Measurements from ENCODE around the gene FBH1. TPM values are rescaled to one million over a fixed set of nuclear protein-coding genes. Genes with fewer than 3 reads are reported as not detected.
"Not testable (repeated sequence)": the region's sequence is repeated elsewhere in the genome, so short reads cannot be mapped to it uniquely, and the experiment has no call there.

Gene FBH1
- total RNA-seq, 5 donors from 2014 or later (not counting 1 experiment from before 2014, with no cell fraction given), result 72.8 to 95.5 (median 86.2) TPM

DNA sequence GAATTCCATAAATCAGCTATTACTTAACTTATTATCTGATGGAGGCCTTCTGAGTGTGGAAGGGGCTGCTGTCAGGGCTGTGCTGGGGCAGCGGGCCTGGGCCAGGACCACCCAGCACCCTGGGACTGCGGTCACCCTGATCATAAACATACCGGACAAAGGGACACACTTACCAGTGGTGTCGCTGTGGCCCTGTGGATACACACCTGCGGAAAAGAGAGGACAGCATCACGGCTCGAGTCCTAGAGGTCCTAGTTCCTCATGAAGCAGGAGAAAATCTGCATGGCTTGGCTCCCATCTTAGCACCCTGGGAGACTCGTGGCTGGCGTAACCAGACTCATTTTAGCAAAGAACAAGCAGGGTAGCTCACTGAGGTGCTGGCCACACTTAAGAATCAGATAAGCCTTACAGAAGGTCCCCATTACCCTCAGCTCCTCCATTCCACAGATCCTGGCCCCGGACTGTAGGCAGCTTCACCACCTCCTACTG lies 69.6 kb downstream of the FBH1 start:
- Mint-ChIP-seq H3K4me1 (no peaks in the 10 kb centered on the region), H3K27me3 (no peaks in the 10 kb centered on the region), H3K4me3 (no peak overlapping the region), H3K9me3 (no peaks in the 10 kb centered on the region), H3K27ac (no peak overlapping the region), H3K36me3 (peaks cover 30% of the 10 kb centered on the region)
- H3K4me3 ChIP-seq (ENCODE audit: control insufficient read depth in 1 of 2, extremely low read depth in 1 of 2, low read length in 1 of 2), result no peak overlapping the region
- ChIA-PET POLR2A (no interaction called here), CTCF (no interaction called here)
- H3K36me3 ChIP-seq (ENCODE audit: control insufficient read depth in 2 of 2, extremely low read depth in 1 of 2, insufficient read depth in 1 of 2, low read length in 1 of 2), result peaks cover 0 to 29% of the 10 kb centered on the region in 2 donors
- H3K27me3 ChIP-seq (replicated peaks in 1 of 2; ENCODE audit: control insufficient read depth in 2 of 2, extremely low read depth in 1 of 2, insufficient read depth in 2 of 2, low read length in 1 of 2), result no peaks in the 10 kb centered on the region
- DNase-seq (no peak), ATAC-seq (replicated peaks in 1 of 4) (no peak)
- 100% methylated on average over 6 of the region's 10 CpGs for WGBS (ENCODE audit: insufficient coverage)
- H3K27ac ChIP-seq (ENCODE audit: low read length), result no peak overlapping the region
- no peaks in the 10 kb centered on the region for H3K4me1 ChIP-seq (ENCODE audit: control insufficient read depth in 1 of 2, extremely low read depth in 1 of 2, insufficient read depth in 2 of 2, low read length in 2 of 2)
- no peaks in the 10 kb centered on the region for H3K9me3 ChIP-seq

DNA sequence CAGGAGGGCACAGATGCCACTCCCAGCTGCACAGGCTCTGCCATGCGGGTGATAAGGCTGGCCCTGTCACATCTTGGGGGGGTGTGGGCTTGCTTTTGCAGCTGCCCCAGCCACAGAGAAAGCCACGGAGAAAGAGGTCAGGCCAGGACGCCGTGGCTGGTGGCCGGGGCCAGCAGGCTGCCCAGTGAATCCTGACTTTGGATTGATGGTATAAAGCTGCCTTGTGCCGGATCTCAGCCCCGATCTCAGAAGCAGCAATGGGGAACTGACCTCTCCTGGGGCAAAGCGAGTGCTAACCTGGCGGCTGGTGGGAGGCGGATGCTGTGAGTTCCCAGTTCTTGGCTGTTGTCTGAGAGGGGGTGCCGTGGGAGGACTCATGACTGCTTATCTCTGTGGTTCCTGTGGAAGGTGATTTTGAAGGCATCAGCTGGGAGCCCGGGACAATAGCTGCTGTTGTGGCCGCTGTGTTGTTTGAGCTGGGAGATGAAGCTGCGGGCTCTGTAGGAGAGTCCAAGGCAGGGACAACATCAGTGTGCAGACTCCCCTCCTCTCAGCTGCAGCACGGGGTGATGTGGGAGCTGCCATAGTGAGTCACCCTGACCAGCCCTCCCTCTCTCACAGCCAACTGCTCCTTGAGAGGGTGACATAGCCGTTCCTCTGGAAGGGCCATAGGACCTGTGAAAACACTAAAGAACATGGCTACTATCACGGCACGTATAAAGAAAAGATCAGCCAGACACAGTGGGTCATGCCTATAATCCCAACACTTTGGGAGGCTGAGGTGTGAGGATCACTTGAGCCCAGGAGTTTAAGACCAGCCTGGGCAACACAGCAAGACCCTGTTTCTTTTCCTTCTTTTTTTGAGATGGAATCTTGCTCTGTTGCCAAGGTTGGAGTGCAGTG lies 70.3 kb downstream of the FBH1 start:
- Mint-ChIP-seq H3K4me3 (no peak overlapping the region), H3K27ac (no peak overlapping the region), H3K36me3 (peaks cover 32% of the 10 kb centered on the region)

DNA sequence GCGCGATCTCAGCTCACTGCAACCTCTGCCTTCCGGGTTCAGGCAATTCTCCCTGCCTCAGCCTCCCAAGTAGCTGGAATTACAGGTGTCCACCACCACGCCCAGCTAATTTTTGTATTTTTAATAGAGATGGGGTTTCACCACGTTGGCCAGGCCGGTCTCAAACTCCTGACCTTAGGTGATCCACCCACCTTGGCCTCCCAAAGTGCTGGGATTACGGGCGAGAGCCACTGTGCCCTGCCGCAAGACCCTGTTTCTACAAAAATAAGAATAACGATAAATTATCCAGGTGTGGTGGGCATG lies 70.9 kb downstream of the FBH1 start:
- DNase-seq; H3K9me3 ChIP-seq; H3K4me3 Mint-ChIP-seq; H3K27ac Mint-ChIP-seq; H3K4me1 ChIP-seq (ENCODE audit: control insufficient read depth in 1 of 2, extremely low read depth in 1 of 2, insufficient read depth in 2 of 2, low read length in 2 of 2); ATAC-seq (replicated peaks in 1 of 4); CTCF ChIA-PET; H3K27me3 ChIP-seq (replicated peaks in 1 of 2; ENCODE audit: control insufficient read depth in 2 of 2, extremely low read depth in 1 of 2, insufficient read depth in 2 of 2, low read length in 1 of 2); H3K27me3 Mint-ChIP-seq; H3K27ac ChIP-seq (ENCODE audit: low read length); H3K9me3 Mint-ChIP-seq; H3K4me1 Mint-ChIP-seq; H3K4me3 ChIP-seq (ENCODE audit: control insufficient read depth in 1 of 2, extremely low read depth in 1 of 2, low read length in 1 of 2): not testable (repeated sequence)
- WGBS (ENCODE audit: insufficient coverage), result 100% methylated on average over 5 of the region's 10 CpGs
- peaks cover 32% of the 10 kb centered on the region for H3K36me3 Mint-ChIP-seq
- POLR2A ChIA-PET, result interaction anchor here in 1 of 2 donors (0.5 kb wide), 1 partner anchor 163 kb away, joined by 4 read pairs; no protein-coding TSS in a partner anchor
- peaks cover 0 to 39% of the 10 kb centered on the region in 2 donors for H3K36me3 ChIP-seq (ENCODE audit: control insufficient read depth in 2 of 2, extremely low read depth in 1 of 2, insufficient read depth in 1 of 2, low read length in 1 of 2)

More for the DNA sequence above, 70.3 kb downstream of the FBH1 start:
- Histone ChIP-seq H3K36me3 (ENCODE audit: control insufficient read depth in 2 of 2, extremely low read depth in 1 of 2, insufficient read depth in 1 of 2, low read length in 1 of 2) (peaks cover 0 to 34% of the 10 kb centered on the region in 2 donors), H3K4me3 (ENCODE audit: control insufficient read depth in 1 of 2, extremely low read depth in 1 of 2, low read length in 1 of 2) (no peak overlapping the region), H3K9me3 (no peaks in the 10 kb centered on the region), H3K27ac (ENCODE audit: low read length) (no peak overlapping the region), H3K4me1 (ENCODE audit: control insufficient read depth in 1 of 2, extremely low read depth in 1 of 2, insufficient read depth in 2 of 2, low read length in 2 of 2) (no peaks in the 10 kb centered on the region), H3K27me3 (replicated peaks in 1 of 2; ENCODE audit: control insufficient read depth in 2 of 2, extremely low read depth in 1 of 2, insufficient read depth in 2 of 2, low read length in 1 of 2) (no peaks in the 10 kb centered on the region)
- ChIA-PET POLR2A (interaction anchor here in 1 of 2 donors (0.5 kb wide), 1 partner anchor 162 kb away, joined by 4 read pairs; no protein-coding TSS in a partner anchor), CTCF (no interaction called here)
- no peaks in the 10 kb centered on the region for H3K4me1 Mint-ChIP-seq
- no peak for DNase-seq
- ATAC-seq (replicated peaks in 1 of 4), result no peak
- no peaks in the 10 kb centered on the region for H3K27me3 Mint-ChIP-seq
- 92% methylated on average over 11 of the region's 18 CpGs for WGBS (ENCODE audit: insufficient coverage)
- H3K9me3 Mint-ChIP-seq, result no peaks in the 10 kb centered on the region

DNA sequence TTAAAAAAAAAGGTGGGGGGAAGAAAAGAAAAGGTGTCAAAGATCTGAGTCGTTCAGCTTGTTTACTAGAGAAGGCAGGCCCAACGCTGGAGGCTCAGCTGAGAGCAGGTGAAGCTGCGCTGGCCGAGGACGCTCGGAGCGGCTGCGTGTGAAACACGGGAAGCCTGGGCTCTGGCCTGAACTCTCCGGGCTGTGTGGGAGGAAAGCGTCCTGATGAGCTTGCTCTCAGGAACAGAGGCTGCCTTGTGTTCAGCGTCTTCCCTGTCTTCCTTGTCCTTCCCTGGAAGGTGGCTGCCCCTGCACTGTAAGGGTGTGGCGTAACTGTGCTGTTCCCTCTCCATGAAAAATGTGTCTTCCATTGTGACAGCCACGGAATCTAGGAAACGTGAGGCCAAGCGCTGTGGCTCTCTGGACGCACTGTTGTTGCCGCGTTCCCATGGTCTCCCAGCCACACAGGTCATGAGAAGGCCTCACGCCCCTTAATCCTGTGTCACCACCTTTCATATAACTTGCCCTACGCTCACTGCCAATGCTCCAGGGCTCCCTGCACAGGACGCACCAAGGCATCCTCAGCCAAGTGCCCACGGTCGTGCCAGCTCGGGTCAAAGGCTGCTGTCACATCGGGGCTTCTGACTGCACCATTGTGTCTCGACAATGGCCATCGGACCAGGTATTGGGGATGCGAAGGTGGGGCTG lies 71.5 kb downstream of the FBH1 start:
- ATAC-seq (replicated peaks in 1 of 4) (no peak), DNase-seq (no peak)
- no peaks in the 10 kb centered on the region for H3K27me3 Mint-ChIP-seq
- peaks cover 29% of the 10 kb centered on the region for H3K36me3 Mint-ChIP-seq
- H3K27ac Mint-ChIP-seq, result no peak overlapping the region
- no peaks in the 10 kb centered on the region for H3K4me1 Mint-ChIP-seq
- no peaks in the 10 kb centered on the region for H3K9me3 Mint-ChIP-seq
- ChIA-PET CTCF (no interaction called here), POLR2A (no interaction called here)
- 98% methylated on average over 18 of the region's 29 CpGs for WGBS (ENCODE audit: insufficient coverage)
- no peak overlapping the region for H3K4me3 Mint-ChIP-seq
- Histone ChIP-seq H3K27me3 (replicated peaks in 1 of 2; ENCODE audit: control insufficient read depth in 2 of 2, extremely low read depth in 1 of 2, insufficient read depth in 2 of 2, low read length in 1 of 2) (no peaks in the 10 kb centered on the region), H3K36me3 (ENCODE audit: control insufficient read depth in 2 of 2, extremely low read depth in 1 of 2, insufficient read depth in 1 of 2, low read length in 1 of 2) (peaks cover 0 to 38% of the 10 kb centered on the region in 2 donors), H3K27ac (ENCODE audit: low read length) (no peak overlapping the region), H3K9me3 (no peaks in the 10 kb centered on the region), H3K4me1 (ENCODE audit: control insufficient read depth in 1 of 2, extremely low read depth in 1 of 2, insufficient read depth in 2 of 2, low read length in 2 of 2) (no peaks in the 10 kb centered on the region), H3K4me3 (ENCODE audit: control insufficient read depth in 1 of 2, extremely low read depth in 1 of 2, low read length in 1 of 2) (no peak overlapping the region)

DNA sequence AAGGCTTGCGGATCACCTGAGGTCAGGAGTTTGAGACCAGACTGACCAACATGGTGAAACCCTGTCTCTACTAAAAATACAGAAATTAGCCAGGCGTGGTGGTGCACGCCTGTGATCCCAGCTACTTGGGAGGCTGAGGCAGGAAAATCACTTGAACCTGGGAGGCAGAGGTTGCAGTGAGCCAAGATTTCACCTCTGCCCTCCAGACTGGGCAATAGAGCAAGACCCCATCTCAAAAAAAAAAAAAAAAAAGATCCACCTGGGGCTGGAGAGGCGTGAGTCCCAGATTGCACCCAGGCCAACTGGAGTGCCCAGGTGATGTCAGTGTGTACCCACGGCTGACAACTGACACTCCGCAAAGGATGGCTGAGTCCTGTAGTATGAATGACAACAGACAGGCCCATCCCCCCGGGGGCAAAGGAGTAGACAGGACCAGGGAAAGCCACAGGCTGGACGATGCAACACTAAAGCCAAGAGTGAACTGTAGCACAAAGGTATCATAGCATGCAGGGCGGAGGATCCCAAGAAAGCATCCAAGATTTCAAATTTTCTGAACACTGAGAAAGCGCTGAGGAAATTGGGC lies 72.4 kb downstream of the FBH1 start:
- peaks cover 0 to 38% of the 10 kb centered on the region in 2 donors for H3K36me3 ChIP-seq (ENCODE audit: control insufficient read depth in 2 of 2, extremely low read depth in 1 of 2, insufficient read depth in 1 of 2, low read length in 1 of 2)
- H3K9me3 ChIP-seq; H3K27me3 Mint-ChIP-seq; H3K4me1 ChIP-seq (ENCODE audit: control insufficient read depth in 1 of 2, extremely low read depth in 1 of 2, insufficient read depth in 2 of 2, low read length in 2 of 2); H3K9me3 Mint-ChIP-seq; H3K4me3 Mint-ChIP-seq; H3K27ac ChIP-seq (ENCODE audit: low read length); ATAC-seq (replicated peaks in 1 of 4); CTCF ChIA-PET; H3K4me1 Mint-ChIP-seq; H3K4me3 ChIP-seq (ENCODE audit: control insufficient read depth in 1 of 2, extremely low read depth in 1 of 2, low read length in 1 of 2); H3K27ac Mint-ChIP-seq; DNase-seq; POLR2A ChIA-PET; H3K27me3 ChIP-seq (replicated peaks in 1 of 2; ENCODE audit: control insufficient read depth in 2 of 2, extremely low read depth in 1 of 2, insufficient read depth in 2 of 2, low read length in 1 of 2): not testable (repeated sequence)
- 95% methylated on average over 7 of the region's 10 CpGs for WGBS (ENCODE audit: insufficient coverage)
- H3K36me3 Mint-ChIP-seq, result peaks cover 29% of the 10 kb centered on the region

DNA sequence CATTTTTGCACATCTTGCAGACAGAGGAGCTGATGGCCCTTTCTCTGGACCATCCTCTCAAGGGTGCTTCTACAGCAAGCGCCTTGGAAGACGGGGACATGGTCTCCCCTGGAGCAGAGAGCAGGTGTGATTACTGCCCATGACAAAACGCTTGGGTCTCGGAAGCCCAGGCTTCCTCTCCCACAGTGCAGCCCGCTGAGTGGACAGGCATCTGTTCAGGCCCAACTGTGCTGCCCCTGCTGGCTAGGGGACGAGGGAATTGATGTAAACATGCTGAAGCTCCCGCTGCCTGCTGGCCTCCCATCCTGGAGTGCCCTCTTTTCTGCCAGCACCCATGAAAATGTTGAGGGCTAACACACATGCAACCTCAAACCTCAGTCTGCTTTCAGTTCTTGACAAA lies 73.0 kb downstream of the FBH1 start:
- Histone ChIP-seq H3K9me3 (no peaks in the 10 kb centered on the region), H3K27me3 (replicated peaks in 1 of 2; ENCODE audit: control insufficient read depth in 2 of 2, extremely low read depth in 1 of 2, insufficient read depth in 2 of 2, low read length in 1 of 2) (no peaks in the 10 kb centered on the region), H3K36me3 (ENCODE audit: control insufficient read depth in 2 of 2, extremely low read depth in 1 of 2, insufficient read depth in 1 of 2, low read length in 1 of 2) (peaks cover 0 to 38% of the 10 kb centered on the region in 2 donors), H3K27ac (ENCODE audit: low read length) (no peak overlapping the region), H3K4me1 (ENCODE audit: control insufficient read depth in 1 of 2, extremely low read depth in 1 of 2, insufficient read depth in 2 of 2, low read length in 2 of 2) (no peaks in the 10 kb centered on the region), H3K4me3 (ENCODE audit: control insufficient read depth in 1 of 2, extremely low read depth in 1 of 2, low read length in 1 of 2) (no peak overlapping the region)
- Mint-ChIP-seq H3K36me3 (peaks cover 26% of the 10 kb centered on the region), H3K27me3 (no peaks in the 10 kb centered on the region), H3K27ac (no peak overlapping the region), H3K9me3 (no peaks in the 10 kb centered on the region), H3K4me1 (no peaks in the 10 kb centered on the region), H3K4me3 (no peak overlapping the region)
- ATAC-seq (replicated peaks in 1 of 4), result no peak
- POLR2A ChIA-PET, result no interaction called here
- CTCF ChIA-PET, result no interaction called here
- no peak for DNase-seq
- WGBS (ENCODE audit: insufficient coverage), result 96% methylated on average over 7 of the region's 7 CpGs
